HepG2 (cell line): ENCODE measurements around the gene OFD1. TPM values are rescaled to one million over a fixed set of nuclear protein-coding genes. Genes with fewer than 3 reads are reported as not detected.

Source experiments
- ATAC-seq: fragments of 200-7000 bp; cut with Tn5 transposase; 3 replicates; pipeline ENCODE4 v1.9.1; 2020; ENCODE audit warnings: mild to moderate bottlenecking, moderate library complexity
- BruUV-seq: library from RNA; stranded (reverse); fragments of 400-500 nt; replicated peaks from 2 replicates; lab custom pipeline; 2021; lab: Mats Ljungman, UMichigan
- CTCF ChIA-PET: fragments of 300-600 bp; formaldehyde crosslinking; extraction: SDS; loops from one replicate; lab custom pipeline; 2021; ENCODE audit warnings: low total read pairs, inconsistent platforms, low intra/inter-chr PET ratio; lab: Yijun Ruan, JAX
- POLR2A ChIA-PET: fragments of 350-600 bp; sonication (Branson Sonifier 250); formaldehyde crosslinking; loops from one replicate; lab custom pipeline; 2020; ENCODE audit warnings: antibody characterized with exemption, inconsistent platforms; lab: Yijun Ruan, JAX
- DNase-seq: peaks from one replicate; pipeline ENCODE4 v3.0.0-alpha.2; 2015; ENCODE audit warnings: low spot score
- FAIRE-seq: peaks from 3 replicates; lab custom pipeline; 2011; peaks lifted over from hg19 to GRCh38; lab: Jason Lieb, UNC
- H2AFZ ChIP-seq: one replicate; pipeline ENCODE4 v1.6.1; 2011; ENCODE audit warnings: low read length, inconsistent platforms
- H3K27ac ChIP-seq: fragments of 300-600 bp; 3 replicates; pipeline ENCODE4 v1.8.0; 2011; ENCODE audit warnings: mixed run types, mild to moderate bottlenecking, mixed read lengths, low read length, inconsistent platforms; ENCODE audit not compliant: insufficient read depth; ENCODE audit errors: extremely low read length
- H3K27me3 ChIP-seq, 2 experiments: fragments of 200-600 bp in 1 of 2; 2 replicates in 1 of 2; 3 replicates in 1 of 2; pipeline versions ENCODE4 v1.6.0 to v1.8.0; 2011; ENCODE audit warnings: low read length in 2 of 2, mild to moderate bottlenecking in 2 of 2, moderate library complexity in 2 of 2, inconsistent platforms in 1 of 2; ENCODE audit not compliant: insufficient read depth in 2 of 2, control insufficient read depth in 1 of 2
- H3K36me3 ChIP-seq, 2 experiments: fragments of 200-600 bp in 1 of 2; replicated peaks in 1 of 2; 2 replicates in 1 of 2; 3 replicates in 1 of 2; pipeline versions ENCODE4 v1.5.1 to v1.8.0; 2011; ENCODE audit warnings: low read length in 2 of 2, inconsistent platforms in 1 of 2; ENCODE audit not compliant: insufficient read depth in 2 of 2, control insufficient read depth in 1 of 2
- H3K4me1 ChIP-seq: 2 replicates; pipeline ENCODE4 v1.5.1; 2012; ENCODE audit warnings: low read length, inconsistent platforms; ENCODE audit not compliant: insufficient read depth
- H3K4me2 ChIP-seq: 2 replicates; pipeline ENCODE4 v1.6.0; 2011; ENCODE audit warnings: low read depth, low read length, inconsistent platforms
- H3K4me3 ChIP-seq, 3 experiments: fragments of 200-600 bp in 1 of 3; sonication (generic), shearing (Covaris generic) in 1 of 3; replicated peaks in 1 of 3; 2 replicates each; pipeline ENCODE4 v1.5.1; 2011 to 2016; ENCODE audit warnings: low read length in 3 of 3, inconsistent platforms in 2 of 3, low read depth in 2 of 3, mild to moderate bottlenecking in 2 of 3, control low read depth in 1 of 3, mixed read lengths in 1 of 3; ENCODE audit not compliant: insufficient read depth in 1 of 3
- H3K79me2 ChIP-seq: one replicate; pipeline ENCODE4 v1.6.1; 2011; ENCODE audit warnings: low read length, inconsistent platforms; ENCODE audit not compliant: insufficient read depth
- H3K9ac ChIP-seq: 2 replicates; pipeline ENCODE4 v1.6.0; 2011; ENCODE audit warnings: mild to moderate bottlenecking, low read depth, low read length, inconsistent platforms; ENCODE audit not compliant: insufficient read depth
- H3K9me3 ChIP-seq: 2 replicates; pipeline ENCODE4 v1.5.1; 2012; ENCODE audit warnings: mild to moderate bottlenecking, low read length
- H4K20me1 ChIP-seq: 2 replicates; pipeline ENCODE4 v1.6.0; 2011; ENCODE audit warnings: inconsistent platforms, mild to moderate bottlenecking, low read length, moderate library complexity; ENCODE audit not compliant: insufficient read depth
- CREB1 ChIP-seq, 2 experiments: fragments of 450-650 bp in 1 of 2; IDR thresholded peaks; 2 replicates each; pipeline ENCODE4 v1.6.1; 2016 to 2017; ENCODE audit warnings: control low read depth in 1 of 2, mild to moderate bottlenecking in 1 of 2, missing compliant biosample characterization in 1 of 2, missing genetic modification characterization in 1 of 2
- E2F2 ChIP-seq: sonication (generic); formaldehyde crosslinking; IDR thresholded peaks from 2 replicates; pipeline ENCODE4 v1.4.0; 2020; ENCODE audit warnings: missing genetic modification reagents, borderline replicate concordance
- FOXM1 ChIP-seq: sonication (generic); formaldehyde crosslinking; IDR thresholded peaks from 2 replicates; pipeline ENCODE4 v1.5.0; 2020; ENCODE audit warnings: missing genetic modification reagents
- JUNB ChIP-seq: sonication (generic); formaldehyde crosslinking; IDR thresholded peaks from 2 replicates; pipeline ENCODE4 v1.8.0; 2022; ENCODE audit warnings: missing genetic modification reagents, mild to moderate bottlenecking, borderline replicate concordance
- POLR2A ChIP-seq, 2 experiments: IDR thresholded peaks; 2 replicates each; pipeline ENCODE4 v1.6.1; 2011; ENCODE audit warnings: low read depth in 2 of 2, low read length in 2 of 2, mild to moderate bottlenecking in 1 of 2, moderate library complexity in 1 of 2; ENCODE audit not compliant: insufficient read depth in 1 of 2
- PPARG ChIP-seq: conservative IDR thresholded peaks from 2 replicates; pipeline ENCODE4 v1.6.1; 2016; ENCODE audit warnings: missing biosample characterization, missing genetic modification reagents
- RCOR2 ChIP-seq: IDR thresholded peaks from 2 replicates; pipeline ENCODE4 v1.6.1; 2016; ENCODE audit warnings: missing biosample characterization, missing genetic modification reagents
- SIX4 ChIP-seq: sonication (generic); formaldehyde crosslinking; IDR thresholded peaks from 2 replicates; pipeline ENCODE4 v1.4.0; 2020; ENCODE audit warnings: missing genetic modification reagents
- SOX6 ChIP-seq, 2 experiments: fragments of 450-650 bp in 1 of 2; sonication (generic) in 1 of 2; formaldehyde crosslinking in 1 of 2; IDR thresholded peaks; 2 replicates each; pipeline versions ENCODE4 v1.4.0 to v1.6.1; 2017 to 2020; ENCODE audit warnings: antibody characterized with exemption in 1 of 2, mild to moderate bottlenecking in 1 of 2, missing genetic modification reagents in 1 of 2
- XBP1 ChIP-seq: sonication (generic); formaldehyde crosslinking; IDR thresholded peaks from 2 replicates; pipeline ENCODE4 v1.5.0; 2020; ENCODE audit warnings: missing genetic modification reagents
- ZBTB49 ChIP-seq: sonication (generic); formaldehyde crosslinking; IDR thresholded peaks from 2 replicates; pipeline ENCODE4 v1.4.0; 2020; ENCODE audit warnings: missing genetic modification reagents, borderline replicate concordance
- ZC3H4 ChIP-seq: sonication (generic); formaldehyde crosslinking; IDR thresholded peaks from 2 replicates; pipeline ENCODE4 v1.4.0; 2020; ENCODE audit warnings: missing genetic modification reagents, borderline replicate concordance
- ZNF124 ChIP-seq: sonication (generic); formaldehyde crosslinking; IDR thresholded peaks from 2 replicates; pipeline ENCODE4 v1.4.0; 2020; ENCODE audit warnings: missing genetic modification reagents
- ZNF34 ChIP-seq: sonication (generic); formaldehyde crosslinking; IDR thresholded peaks from 2 replicates; pipeline ENCODE4 v1.4.0; 2020; ENCODE audit warnings: mild to moderate bottlenecking, missing genetic modification reagents, borderline replicate concordance
- ZNF343 ChIP-seq: sonication (generic); formaldehyde crosslinking; IDR thresholded peaks from 2 replicates; pipeline ENCODE4 v1.4.0; 2020; ENCODE audit warnings: mild to moderate bottlenecking, missing genetic modification reagents
- ZNF746 ChIP-seq: sonication (generic); formaldehyde crosslinking; IDR thresholded peaks from 2 replicates; pipeline ENCODE4 v1.8.0; 2022; ENCODE audit warnings: mild to moderate bottlenecking, missing genetic modification reagents
- WGBS: methylation state at CpG from one replicate; pipeline ENCODE4 v1.1.6; 2017; ENCODE audit warnings: low lambda C conversion rate; 5-methylcytosine and 5-hydroxymethylcytosine counted together
- in situ Hi-C: cut with HindIII; loops from 2 replicates; pipeline ENCODE4 v1.10.0; 2017; ENCODE audit warnings: low pct_unique_long_range_greater_than_20kb; ENCODE audit not compliant: extremely low pct_ligation_motif_present
- intact Hi-C: fragments of 100-400 bp; cut with micrococcal nuclease; formaldehyde crosslinking; loops from one replicate; pipeline ENCODE4 v1.10.0; 2022; ENCODE audit not compliant: unreplicated experiment
- polyA plus RNA-seq, 8 experiments: library from polyadenylated mRNA; depleted of rRNA in 3 of 8; stranded (reverse) in 7 of 8; unstranded in 1 of 8; fragments of >200 nt; fragmentation: Illumina TruSeq in 4 of 8; extraction: Trizol in 4 of 8; gene quantifications; 2 replicates each; pipeline versions ENCODE4 v1.2.1 to v1.2.3, GENCODE V29; 2011 to 2016; ENCODE audit warnings: low read depth in 4 of 8, missing spikeins in 1 of 8, mixed read lengths in 1 of 8; ENCODE audit not compliant: insufficient read depth in 1 of 8
- total RNA-seq, 5 experiments: library from RNA; depleted of rRNA; stranded (reverse); fragments of >200 nt; fragmentation: Illumina TruSeq; extraction: Trizol; gene quantifications; 2 replicates each; pipeline ENCODE4 v1.2.3, GENCODE V29; 2016; ENCODE audit warnings: low read depth in 1 of 5
- TF ChIP-seq, protein P1 (sequence below): sonication (generic); formaldehyde crosslinking; IDR thresholded peaks from 2 replicates; pipeline ENCODE4 v1.5.1; 2020; ENCODE audit warnings: missing genetic modification reagents, mild to moderate bottlenecking, borderline replicate concordance

OFD1 gene
- total and polyA plus RNA-seq, 2 of the 13 experiments (the other 11 are each of a cell fraction or from before 2014, with no cell fraction given), result 14.9 to 16.4 TPM

DNA sequence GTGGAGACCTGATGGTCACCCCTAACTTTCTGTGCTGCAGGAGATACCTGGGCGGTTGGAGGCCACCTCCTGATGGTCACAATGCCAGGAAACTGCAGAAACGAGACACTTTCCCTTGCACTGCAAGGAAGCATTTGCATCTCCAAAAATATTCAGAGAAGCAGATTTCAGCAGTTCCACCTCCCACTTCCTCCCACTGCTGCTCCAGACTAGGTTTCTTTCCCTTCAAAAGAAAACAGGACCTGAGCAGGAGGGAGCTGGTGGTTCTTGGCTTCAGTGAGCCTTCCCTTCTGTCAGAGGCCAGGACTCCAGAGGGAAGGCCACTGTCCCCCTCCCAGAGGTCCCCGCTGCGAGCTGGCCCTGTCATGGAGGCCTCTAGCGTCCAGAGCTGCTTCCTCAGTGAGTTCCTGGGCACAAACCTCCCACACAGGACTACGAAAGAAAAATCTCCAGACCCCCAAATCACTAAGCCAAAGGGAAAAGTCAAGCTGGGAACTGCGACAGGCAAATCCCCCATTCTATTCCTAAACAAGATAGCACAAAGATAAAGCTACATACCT is 46.4 kb downstream of the OFD1 start:
- no peak overlapping the region for H3K4me3 ChIP-seq
- WGBS, result 78% methylated on average over 4 of the region's 7 CpGs
- no peak overlapping the region for H3K9ac ChIP-seq
- H3K4me2 ChIP-seq, result no peak overlapping the region
- ChIA-PET POLR2A (no interaction called here), CTCF (no interaction called here)
- no peaks in the 10 kb centered on the region for H3K4me1 ChIP-seq
- intact Hi-C loops, result no loop called here
- no peaks in the 10 kb centered on the region for H4K20me1 ChIP-seq
- no peak for DNase-seq
- H2AFZ ChIP-seq, result no peak overlapping the region
- no peak for ATAC-seq
- H3K9me3 ChIP-seq, result no peaks in the 10 kb centered on the region
- in situ Hi-C loops, result no loop called here
- no peak overlapping the region for H3K27ac ChIP-seq
- no TSS peak for BruUV-seq
- 0 out of 5 replicates have a peak, but pooled peaks cover 0 to 2% of the 10 kb centered on the region in 2 experiments for H3K27me3 ChIP-seq
- no peak for FAIRE-seq
- H3K36me3 ChIP-seq, result no peaks in the 10 kb centered on the region
- no peaks in the 10 kb centered on the region for H3K79me2 ChIP-seq
- no peak for TF ChIP-seq POLR2A (IDR thresholded peaks at IDR 0.05; ENCODE audit: insufficient read depth in 1 of 2, low read depth in 2 of 2, low read length in 2 of 2)
- TF ChIP-seq FOXM1, result no peak
- TF ChIP-seq CREB1 (IDR thresholded peaks at IDR 0.05), result no peak
- TF ChIP-seq CREB1 (CRISPR knock-in tag; IDR thresholded peaks at IDR 0.05), result no peak
- TF ChIP-seq ZNF746 (CRISPR knock-in tag), result no peak
- no peak for TF ChIP-seq ZC3H4 (CRISPR knock-in tag)
- TF ChIP-seq SOX6 (IDR thresholded peaks at IDR 0.05), result no peak
- no peak for TF ChIP-seq SOX6 (CRISPR knock-in tag; IDR thresholded peaks at IDR 0.05)
- no peak for TF ChIP-seq PPARG (CRISPR knock-in tag)
- no peak for TF ChIP-seq ZNF343 (CRISPR knock-in tag)
- TF ChIP-seq SIX4 (CRISPR knock-in tag), result no peak
- no peak for TF ChIP-seq E2F2
- TF ChIP-seq, protein P1, sequence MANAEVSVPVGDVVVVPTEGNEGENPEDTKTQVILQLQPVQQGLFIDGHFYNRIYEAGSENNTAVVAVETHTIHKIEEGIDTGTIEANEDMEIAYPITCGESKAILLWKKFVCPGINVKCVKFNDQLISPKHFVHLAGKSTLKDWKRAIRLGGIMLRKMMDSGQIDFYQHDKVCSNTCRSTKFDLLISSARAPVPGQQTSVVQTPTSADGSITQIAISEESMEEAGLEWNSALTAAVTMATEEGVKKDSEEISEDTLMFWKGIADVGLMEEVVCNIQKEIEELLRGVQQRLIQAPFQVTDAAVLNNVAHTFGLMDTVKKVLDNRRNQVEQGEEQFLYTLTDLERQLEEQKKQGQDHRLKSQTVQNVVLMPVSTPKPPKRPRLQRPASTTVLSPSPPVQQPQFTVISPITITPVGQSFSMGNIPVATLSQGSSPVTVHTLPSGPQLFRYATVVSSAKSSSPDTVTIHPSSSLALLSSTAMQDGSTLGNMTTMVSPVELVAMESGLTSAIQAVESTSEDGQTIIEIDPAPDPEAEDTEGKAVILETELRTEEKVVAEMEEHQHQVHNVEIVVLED (CRISPR knock-in tag), result no peak
- no peak for TF ChIP-seq ZBTB49 (CRISPR knock-in tag)
- TF ChIP-seq RCOR2, result no peak
- no peak for TF ChIP-seq ZNF34
- TF ChIP-seq ZNF124, result no peak
- TF ChIP-seq XBP1, result no peak
- no peak for TF ChIP-seq JUNB (CRISPR knock-in tag)
